Loucy (cell line): Measurements from ENCODE around the gene EEA1.

Experiments used
- CTCF ChIP-seq: fragments of 200-600 bp; sonication (generic); conservative IDR thresholded peaks from 2 replicates; pipeline ENCODE4 v1.5.1; 2014; ENCODE audit warnings: mild to moderate bottlenecking, antibody characterized with exemption, low read length
- EZH2phosphoT487 ChIP-seq: fragments of 200-600 bp; IDR thresholded peaks from 2 replicates; pipeline ENCODE4 v1.6.1; 2018; ENCODE audit warnings: antibody characterized with exemption, mild to moderate bottlenecking, moderate library complexity, borderline replicate concordance

DNA sequence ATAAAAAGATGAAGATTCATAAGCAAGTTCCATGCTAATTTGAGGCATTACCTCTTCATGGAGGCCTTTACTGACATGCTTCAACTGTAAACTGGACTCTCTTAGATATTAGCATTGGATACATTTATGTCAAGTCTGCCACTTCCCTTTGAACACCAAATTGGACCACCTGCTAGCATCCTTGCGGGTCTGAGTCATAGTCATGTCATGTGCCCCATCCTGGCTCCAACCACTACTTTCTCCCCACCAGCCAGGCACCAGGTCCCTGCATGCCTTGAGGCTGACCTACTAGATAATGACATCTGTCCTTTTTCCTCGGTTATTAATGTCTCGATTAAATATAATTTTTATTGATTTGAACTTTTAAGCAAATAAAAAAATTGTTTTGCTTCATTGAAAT is 32.9 kb upstream of the EEA1 start:
- no peak for TF ChIP-seq CTCF
- TF ChIP-seq EZH2phosphoT487 = no peak
